ENCODE data around the gene SCT.

Gene SCT

DNA sequence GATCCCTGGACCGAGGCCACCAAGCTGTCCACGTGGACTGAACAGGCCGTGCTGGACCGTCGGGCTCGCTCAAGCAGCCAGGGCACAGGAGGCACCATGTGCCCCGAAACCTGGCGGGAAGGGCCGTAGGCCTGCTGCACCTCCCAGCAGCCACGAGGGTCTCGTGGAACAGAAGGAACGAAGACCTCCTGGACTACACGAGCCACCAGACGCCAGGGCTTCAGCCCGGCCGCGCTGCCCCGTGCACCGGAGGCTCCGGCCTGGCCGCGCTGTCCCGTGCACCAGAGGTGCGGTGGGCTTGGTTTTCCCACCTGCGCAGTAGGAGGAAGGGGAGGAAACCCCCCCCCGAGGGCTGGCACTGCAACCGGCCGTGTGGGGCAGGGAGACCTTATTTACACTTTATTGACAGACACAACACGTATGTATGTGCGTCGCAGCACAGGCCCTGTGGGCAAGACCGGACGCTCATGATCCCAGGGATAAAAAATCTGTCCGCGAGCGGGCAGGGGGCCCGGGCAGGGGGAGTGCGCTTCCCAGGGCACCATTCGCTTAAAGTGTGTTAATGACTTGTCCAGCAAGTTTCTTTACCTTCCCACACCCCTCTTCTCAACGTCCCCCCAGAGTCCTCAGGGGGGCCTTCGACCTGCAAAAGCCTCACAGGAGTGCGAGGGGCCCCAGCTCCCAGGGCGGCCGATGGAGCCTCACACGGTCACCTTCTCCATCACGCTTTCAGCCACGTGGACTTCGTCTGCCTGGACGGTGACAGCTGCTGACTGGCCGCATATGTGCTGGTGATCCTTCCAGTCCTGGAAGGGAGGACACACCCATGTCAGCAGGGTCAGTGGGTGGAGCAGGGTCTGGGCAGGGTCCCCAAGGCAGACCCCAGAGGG lies 17.1 kb upstream of the SCT start:
- no peak for DNase-seq

DNA sequence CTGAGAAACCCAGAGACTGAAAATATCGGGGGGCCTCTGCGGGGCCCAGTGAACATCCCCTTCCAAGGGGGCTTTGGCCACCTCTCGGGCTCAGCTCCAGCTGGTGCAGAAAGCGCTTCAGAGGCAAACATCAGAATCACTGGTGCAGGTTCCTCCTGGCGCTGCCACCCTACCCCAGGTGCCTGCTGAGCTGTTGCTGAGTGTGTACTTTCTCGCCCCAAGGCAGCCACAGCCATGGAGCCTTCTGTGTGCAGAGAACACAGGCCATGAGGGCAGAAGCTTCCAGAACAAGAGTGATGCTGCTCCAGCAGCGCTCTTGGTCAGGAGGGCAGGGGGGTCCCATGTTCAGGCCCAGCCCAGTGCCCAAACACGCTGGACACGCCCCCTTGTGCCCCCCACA lies 16.4 kb upstream of the SCT start:
- no peak for DNase-seq

DNA sequence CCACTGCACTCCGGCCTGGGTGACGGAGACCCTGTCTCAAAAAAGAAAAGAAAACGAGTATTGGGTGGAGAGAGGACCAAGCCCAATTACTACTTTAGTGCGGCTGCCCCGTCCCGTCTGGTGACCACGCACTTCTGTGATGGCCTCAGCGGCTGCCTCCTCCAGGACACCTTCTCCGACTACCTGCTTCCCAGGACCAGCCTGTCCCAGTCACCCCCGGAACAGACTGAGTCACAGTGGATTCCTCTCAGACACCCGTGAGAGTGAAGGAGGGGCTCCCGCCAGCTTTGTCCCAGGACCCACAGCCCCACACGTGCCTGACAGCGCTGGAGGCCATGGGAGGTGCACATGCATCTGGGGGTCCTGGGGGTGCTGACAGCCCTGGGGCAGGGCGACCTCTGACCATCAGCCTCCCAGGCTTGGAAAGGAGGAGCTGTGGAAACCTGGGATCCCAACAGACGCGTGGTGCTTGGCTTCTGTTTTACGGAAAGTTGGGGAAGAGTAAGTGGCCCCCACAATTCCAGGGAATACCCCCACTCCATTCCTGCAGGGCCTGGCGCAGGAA lies 14.9 kb upstream of the SCT start:
- DNase-seq: no peak

DNA sequence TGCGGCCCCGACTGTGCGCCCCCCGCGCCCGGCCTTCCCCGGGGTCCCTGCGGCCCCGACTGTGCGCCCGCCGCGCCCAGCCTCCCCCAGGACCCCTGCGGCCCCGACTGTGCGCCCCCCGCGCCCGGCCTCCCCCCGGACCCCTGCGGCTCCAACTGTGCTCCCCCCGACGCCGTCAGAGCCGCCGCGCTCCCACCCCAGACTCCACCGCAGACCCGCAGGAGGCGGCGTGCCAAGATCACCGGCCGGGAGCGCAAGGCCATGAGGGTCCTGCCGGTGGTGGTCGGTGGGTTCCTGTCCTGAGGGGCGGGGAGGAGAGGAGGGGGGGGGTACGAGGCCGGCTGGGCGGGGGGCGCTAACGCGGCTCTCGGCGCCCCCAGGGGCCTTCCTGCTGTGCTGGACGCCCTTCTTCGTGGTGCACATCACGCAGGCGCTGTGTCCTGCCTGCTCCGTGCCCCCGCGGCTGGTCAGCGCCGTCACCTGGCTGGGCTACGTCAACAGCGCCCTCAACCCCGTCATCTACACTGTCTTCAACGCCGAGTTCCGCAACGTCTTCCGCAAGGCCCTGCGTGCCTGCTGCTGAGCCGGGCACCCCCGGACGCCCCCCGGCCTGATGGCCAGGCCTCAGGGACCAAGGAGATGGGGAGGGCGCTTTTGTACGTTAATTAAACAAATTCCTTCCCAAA lies 13.2 kb upstream of the SCT start:
- no peak for DNase-seq

DNA sequence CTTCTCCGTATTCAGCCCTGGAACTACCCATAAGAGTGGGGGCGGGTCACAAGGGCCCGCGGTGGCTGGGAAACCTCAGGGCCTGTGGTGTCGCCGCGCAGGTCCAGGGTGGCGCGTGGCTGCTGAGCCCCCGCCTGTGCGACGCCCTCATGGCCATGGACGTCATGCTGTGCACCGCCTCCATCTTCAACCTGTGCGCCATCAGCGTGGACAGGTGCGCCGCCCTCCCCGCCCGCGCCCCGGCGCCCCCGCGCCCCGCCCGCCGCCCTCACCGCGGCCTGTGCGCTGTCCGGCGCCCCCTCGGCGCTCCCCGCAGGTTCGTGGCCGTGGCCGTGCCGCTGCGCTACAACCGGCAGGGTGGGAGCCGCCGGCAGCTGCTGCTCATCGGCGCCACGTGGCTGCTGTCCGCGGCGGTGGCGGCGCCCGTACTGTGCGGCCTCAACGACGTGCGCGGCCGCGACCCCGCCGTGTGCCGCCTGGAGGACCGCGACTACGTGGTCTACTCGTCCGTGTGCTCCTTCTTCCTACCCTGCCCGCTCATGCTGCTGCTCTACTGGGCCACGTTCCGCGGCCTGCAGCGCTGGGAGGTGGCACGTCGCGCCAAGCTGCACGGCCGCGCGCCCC lies 12.5 kb upstream of the SCT start:
- DNase-seq: no peak

DNA sequence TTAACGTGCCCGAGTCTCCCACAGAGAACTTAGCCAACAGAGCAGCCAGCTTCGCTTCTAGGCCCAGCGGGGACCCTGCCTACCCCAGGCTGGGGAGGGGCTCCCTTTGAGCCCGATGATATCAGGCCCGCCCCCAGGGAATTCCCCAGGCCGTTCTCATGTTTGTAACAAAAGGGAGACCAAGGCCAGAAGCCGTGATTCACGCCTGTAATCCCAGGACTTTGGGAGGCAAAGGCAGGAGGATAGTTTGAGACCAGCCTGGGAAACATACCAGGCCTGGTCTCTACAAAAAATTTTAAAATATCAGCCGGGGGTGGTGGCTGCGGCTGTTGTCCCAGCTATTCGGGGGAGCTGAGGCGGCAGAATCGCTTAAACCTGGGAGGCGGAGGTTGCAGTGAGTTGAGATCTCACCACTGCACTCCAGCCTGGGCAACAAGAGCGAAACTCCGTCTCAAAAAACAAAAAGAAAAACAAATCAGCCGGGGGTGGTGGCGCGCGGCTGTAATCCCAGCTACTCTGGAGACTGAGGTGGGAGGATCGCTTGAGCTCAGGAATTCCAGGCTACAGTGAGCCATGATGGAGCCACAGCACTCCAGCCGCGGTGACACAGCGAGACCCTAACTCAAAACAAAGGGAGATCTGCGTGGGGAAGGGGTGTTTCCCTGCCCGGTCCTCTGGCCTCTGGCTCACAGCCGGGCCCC lies 11.8 kb upstream of the SCT start:
- DNase-seq: no peak

DNA sequence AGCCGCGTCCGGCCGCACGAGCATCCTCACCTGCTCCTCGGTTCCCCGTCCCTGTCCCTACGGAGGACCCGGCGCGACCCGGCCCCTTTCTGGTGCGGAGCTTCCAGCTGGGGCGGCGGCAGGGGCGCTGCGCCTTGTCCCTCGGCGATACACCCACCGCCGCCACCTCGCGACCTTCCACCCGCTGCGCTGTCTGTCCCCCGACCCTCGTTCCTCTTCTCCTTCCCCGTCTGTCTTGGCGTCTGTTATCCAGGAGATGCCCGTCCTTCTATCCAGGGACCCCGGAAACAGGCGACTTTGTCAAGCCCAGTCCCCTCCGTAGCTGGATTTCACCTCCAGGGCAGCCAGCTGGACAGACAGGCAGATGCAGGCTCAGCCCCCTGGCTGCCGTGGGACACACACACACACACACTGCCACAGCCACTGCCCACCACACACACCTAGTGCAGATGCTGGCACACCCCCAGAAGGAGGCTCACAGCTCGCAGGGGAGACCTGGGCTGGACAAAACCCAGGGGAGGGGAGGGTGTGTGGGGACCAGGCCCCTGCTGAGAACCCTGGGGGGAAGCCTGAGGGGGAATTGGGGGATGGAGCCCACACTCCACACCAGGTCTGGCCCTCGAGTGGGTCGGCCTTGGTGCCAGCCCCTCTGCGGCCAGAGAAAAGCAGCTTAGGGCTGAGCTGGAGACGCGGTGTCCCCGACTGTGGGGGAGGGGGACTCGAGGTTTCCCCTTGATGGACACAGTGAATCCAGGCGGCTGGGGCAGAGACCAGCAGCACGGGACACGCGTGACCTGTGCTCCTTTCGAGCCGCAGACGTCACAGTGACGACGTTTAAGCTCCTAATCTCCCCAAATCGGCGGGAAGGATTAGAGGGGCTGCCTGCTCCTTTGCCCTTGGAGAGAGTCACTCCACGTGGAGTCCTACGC lies 10.9 kb upstream of the SCT start:
- no peak for DNase-seq

DNA sequence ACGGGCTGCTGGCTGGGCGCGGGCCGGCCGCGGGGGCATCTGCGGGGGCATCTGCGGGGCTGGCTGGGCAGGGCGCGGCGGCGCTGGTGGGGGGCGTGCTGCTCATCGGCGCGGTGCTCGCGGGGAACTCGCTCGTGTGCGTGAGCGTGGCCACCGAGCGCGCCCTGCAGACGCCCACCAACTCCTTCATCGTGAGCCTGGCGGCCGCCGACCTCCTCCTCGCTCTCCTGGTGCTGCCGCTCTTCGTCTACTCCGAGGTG lies 10.3 kb upstream of the SCT start:
- DNase-seq: no peak

DNA sequence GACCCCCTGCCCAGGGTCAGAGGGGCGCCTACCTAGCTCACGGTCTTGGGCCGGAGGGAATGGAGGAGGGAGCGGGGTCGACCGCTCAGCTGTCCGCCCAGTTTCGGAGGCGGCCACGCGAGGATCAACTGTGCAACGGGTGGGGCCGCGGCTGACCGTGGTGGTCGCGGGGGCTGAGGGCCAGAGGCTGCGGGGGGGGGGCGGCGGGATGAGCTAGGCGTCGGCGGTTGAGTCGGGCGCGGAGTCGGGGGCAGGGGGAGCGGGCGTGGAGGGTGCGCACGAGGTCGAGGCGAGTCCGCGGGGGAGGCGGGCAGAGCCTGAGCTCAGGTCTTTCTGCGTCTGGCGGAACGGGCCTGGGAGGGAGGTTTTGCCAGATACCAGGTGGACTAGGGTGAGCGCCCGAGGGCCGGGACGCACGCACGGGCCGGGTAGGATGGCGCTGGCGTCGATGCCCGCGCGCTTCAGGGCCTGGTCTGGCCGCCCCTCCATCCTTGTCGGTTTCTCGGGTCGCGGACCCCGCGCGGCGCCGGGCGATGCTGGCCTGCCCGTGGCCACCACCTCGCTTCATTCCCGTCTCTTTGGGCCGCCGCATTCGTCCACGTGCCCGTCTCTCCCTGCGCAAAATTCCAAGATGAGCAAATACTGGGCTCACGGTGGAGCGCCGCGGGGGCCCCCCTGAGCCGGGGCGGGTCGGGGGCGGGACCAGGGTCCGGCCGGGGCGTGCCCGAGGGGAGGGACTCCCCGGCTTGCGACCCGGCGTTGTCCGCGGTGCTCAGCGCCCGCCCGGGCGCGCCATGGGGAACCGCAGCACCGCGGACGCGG lies 9.7 kb upstream of the SCT start, which contains the start of gene DRD4:
DRD4 (plus strand) TSS at position 759 of the 822 bp plus-strand sequence; CDS start at position 795, 36 bp downstream.
- no peak for DNase-seq

DNA sequence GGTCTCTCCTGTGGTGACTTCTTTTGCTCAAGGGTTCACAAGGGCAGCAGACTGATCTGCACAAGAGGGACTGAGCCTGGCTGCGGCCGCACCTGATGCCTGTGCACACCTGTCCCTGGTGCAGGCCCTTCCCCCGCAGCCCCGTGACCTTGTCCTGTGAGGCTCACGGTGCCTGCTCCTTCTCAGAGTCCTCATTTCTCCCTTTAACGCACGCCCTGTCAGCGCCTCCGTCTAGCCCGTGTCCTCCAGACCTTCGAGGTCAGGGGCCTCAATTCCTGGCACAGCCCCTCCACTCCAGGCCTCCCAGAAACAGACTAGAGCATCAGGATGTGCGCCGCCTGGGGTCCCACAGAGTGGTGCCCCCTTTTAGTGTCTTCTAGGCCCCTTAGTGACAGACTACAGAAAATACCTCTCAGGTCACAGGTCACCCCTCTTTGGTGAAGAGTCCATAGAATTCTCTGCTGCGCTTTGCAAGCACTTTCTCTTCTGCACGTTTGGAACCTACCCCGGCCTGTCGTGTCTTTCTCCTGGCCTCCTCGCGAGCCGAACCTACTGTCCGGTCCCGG lies 9.0 kb upstream of the SCT start:
- DNase-seq: no peak

DNA sequence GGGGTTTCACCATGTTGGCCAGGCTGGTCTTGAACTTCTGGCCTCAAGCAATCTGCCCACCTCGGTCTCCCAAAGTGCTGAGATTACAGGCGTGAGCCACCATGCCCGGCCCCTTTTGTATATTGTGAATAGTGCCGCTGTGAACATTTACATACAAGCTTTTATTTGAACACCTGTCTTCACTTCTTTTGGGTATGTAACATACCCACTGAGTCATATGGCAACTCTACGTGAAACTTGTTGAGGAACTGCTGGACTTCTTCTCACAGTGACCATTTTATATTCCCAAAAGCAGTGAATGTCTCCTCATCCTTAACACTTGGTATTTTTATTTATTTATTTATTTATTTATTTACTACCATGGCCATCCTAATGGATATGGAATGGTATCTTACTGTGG lies 3.9 kb upstream of the SCT start:
- DNase-seq: no peak

DNA sequence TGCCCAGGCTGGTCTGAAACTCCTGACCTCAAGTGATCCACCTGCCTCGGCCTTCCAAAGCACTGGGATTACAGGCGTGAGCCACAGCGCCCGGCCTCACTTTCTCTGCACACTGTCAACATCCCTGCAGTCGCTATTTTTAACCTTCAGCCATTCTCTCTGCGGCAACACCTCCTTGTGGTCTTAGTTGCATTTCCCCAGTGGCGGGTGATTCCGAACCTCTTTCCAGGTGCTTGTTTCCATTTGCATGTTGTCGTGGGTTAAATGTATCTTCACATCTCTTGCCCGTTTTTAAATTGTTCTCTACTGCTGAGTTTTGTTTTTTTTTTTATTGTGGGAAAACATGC lies 2.2 kb upstream of the SCT start:
- DNase-seq: no peak

DNA sequence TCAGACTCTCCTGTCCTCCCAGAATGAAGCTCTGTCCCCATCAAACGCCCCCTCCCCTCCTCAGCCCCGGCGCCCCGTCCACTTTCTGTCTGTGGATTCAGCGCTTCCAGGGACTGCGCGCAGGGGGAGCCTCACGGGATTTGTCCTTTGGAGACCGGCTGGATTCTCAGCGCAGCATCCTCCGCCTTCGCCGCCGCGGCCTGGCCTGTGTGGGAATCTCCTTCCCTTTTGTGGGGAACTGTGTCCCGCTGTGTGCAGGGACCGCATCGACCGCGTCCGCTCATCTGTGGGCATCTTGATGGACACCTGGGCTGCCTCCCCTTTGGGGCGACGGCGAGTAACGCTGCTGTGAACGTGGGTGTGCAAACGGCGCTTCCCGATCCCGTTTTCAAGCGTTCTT lies 1.1 kb upstream of the SCT start:
- DNase-seq: no peak

DNA sequence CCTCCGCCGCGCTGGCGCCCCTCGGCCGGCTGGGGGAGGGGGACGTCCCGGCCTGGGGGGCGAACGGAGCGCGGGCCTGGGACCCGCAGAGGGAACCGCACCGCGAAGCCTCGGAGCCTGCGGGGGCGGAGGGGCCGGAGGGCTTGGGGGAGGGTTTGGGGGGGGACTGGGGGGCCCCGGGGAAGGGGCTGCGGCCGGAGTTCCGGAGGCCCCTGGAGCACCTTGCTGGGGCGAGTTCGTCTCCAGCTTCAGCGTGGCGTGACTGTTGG lies 261 bp upstream of the SCT start:
- DNase-seq: no peak

DNA sequence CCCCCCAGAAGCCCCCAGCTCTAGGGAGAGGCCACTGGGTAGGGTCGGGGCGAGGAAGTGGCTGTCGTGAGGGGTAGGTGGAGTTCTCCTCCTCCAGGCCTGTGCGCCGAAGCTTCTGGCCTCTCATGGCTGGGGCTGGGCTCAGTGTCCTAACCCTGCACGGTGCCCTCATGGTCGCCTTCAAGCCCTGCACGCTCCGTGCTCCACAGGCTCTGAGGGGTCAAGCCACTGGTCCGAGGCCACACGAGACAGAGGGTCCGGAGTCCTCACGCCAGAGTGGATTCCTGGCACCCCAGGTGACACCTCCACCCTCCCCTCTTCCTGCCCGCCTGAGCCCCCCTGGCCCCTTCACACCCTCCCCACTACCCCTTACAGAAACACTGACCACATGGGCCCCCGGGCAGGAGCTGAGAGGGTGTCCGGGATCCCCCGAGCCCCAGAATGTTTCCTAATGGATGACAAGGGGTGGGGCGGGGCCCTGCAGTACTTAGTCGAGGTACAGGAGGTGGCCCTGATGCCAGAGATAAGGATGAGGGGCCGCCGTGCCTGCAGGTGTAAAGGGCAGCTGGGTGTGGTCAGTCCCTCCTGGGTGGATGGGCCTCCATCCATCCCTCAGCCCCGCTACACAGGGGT lies 1.2 kb downstream of the SCT start:
- no peak for DNase-seq

DNA sequence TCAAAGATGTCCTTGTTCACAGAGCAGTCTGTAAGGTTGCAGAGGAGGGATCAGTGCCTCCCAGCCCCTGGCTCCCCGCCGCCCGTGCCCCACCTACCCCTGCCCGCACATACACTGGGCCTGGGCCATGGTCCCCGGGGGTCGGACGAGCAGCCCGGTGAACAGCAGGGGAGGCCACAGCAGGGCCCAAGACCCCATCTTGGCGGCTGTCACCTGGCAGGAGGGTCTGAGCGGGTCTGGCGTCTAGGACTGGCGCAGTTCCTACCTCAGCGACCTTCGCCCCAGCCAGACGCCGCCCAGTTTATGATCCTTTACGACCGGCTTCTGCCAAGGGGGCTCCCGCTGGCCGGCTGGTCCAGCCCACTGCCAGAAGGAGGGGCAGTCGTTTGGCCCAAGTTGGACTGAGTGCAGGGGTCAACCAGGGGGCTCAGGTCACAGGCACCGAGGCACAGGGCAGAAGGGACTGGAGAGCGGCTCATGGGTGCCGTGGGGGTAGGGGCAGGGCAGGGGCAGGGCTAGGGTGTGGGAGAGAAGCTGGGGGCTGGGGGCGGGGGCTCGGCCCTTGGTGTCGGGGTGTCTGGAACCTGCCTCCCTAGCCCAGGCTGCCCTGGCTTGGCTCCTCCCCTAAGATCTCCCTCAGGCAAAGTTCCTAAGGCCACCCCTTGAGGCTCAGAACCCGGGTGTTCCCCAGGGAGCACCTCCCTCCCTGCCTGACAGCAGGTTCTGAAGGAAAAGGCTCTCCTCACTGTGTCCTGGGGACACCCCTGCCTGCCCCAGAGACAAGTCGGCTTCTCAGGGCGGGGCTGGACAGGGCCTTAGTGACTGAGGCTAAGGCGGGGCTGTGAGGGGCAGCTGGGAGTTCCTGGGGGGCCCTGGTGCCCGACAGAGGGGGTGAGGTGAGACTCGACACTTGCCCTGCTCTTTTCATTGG lies 2.0 kb downstream of the SCT start, which contains the start of gene CDHR5:
CDHR5 (minus strand) TSS at position 251 of the 931 bp plus-strand sequence; CDS start at position 198, 53 bp downstream.
- DNase-seq: no peak

DNA sequence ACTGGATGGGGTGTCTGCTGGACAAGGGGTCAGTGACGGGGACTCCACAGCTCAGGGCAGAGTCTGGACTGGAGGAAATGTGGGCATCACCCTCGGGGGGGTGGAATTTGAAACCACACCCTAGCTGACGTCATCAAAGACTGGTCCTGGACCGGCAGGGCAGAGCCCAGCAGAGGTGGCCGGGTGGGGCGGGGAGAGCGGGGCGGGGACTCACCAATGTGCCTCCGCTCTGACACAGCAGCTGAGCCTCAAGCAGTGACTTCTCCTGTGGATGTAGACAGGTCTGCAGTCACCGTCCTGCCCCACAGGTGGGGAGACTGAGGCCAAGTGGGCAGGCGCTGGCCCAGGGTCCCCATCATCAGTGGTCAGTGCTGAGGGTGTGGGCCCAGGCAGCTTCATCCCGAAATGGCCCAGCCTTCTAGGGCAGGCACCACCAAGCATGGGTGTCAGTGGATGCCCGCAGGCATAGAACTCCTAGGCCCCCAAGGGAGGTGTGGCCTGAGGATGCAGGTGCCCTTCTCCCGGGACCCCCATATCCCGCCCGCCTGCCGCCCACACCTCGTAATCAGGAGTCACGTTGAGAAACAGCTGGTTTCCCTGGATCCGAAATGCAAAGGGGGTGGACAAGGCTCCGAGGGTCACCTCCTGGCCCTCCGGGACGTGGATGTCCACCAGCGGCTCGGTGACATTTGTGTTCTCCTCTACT lies 2.8 kb downstream of the SCT start:
- DNase-seq: no peak

DNA sequence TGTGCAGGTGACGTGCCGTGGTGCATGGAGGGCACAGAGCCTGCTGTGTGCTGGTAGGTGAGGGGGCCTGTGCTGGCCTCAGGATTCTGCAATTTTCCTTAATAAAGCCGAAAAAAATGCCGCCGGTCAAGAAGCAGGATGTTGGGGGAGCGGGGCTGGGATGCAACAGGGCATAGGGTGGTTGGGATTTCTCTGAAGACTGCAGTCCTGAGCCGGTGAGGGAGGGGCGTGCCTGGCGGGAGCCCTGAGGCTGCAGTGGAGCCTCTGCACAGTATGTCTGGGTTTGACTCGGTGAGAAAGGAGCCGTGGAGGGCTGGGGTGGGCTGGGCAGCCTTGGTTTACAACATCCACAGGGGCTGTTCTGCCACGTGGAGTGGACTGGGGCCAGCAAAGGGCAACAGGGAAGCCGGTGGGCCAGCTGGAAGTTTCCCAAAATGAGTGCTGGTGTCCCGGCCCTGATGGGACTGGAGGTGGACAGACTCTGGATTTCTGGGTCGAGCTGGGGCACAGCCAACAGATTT lies 3.6 kb downstream of the SCT start:
- DNase-seq: no peak

Measured in SW 1271 (cell line).